ENCODE measurements around the gene SPIRE1.

Gene SPIRE1

DNA sequence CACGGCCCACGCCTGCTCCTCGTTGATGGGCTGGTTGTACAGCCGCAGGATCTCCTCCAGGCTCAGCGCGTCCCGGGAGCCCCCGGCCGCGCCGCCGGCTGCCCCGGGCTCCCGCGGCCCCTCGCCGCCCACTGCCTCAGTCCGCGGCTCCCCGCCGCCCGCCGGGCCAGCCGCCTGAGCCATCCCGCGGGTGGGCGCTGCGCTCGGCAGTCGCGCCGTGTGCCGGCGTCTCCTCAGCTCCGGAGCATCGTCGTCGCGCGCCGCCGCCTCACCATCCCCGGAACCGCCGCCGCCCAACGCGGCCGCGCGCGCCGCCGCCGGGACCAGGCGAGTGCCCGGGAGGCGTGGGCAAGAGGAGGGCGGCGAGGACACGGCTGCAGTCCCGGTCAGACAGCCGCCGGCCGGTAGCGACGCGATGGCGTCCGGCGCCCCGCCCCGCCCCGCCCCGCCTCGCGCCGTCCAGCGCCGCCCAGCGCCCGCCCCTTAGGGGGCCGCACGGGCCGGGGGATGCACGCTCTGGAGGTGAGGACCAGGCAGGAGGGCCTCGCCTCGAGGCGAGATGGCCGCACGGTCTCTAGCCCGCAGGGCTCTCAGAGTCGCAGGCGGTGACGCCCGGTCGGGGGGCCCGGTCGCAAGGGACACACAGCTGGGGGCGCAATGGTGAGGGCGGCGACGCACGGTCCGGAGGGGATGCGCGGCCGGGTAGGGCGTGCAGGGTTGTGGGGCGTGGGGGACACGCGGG is at the start of gene SPIRE1:
Gene SPIRE1 (minus strand): TSS at position 424 of the 742 bp plus-strand sequence. CDS start 241 bp downstream, at position 183.
- DNase-seq = peak in 54 of 56 donors; percentile 13 to 85 (median 62)

DNA sequence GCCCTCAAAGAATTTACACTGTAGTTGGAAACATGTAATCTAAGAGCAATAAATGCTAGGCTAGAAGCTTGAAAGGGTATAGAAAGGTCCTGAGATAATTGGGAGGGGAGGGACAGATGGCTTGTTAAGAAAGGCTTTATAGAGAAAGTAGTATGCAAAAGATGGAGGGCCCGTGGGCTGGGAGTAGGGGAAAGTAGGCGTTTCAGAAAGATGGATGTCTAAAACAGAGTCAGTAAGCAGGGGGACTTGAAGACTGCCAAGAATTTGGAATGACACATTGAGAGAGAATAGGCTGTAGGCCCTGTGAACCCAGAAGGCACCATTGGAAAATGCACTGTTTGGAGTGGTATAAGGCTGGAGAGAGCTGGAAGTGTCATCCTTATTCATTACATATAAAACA is 45.8 kb upstream of the SPIRE1 start:
- no peak for DNase-seq

DNA sequence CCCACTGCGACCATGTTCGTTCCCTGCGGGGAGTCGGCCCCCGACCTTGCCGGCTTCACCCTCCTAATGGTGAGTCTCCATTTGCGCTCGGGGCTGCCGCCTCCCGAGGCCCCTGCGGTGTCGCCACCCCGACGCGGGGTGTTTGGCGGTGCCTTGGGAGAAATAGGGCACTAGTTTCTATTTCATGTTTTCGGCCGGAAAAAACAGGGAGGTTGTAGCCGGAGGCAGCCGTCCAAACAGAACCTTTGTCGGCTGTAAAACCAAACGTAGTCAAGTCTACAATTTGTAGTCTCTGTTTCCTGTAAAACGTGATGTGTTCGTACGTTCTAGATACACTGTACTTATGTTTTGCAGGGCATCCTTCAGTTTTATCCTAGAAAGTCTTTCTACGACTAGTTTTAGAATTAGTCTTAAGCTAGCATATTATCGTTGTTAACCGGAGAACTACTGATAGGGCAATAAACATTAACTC is 45.2 kb upstream of the SPIRE1 start:
- DNase-seq = peak in 1 of 56 donors; percentile 76

DNA sequence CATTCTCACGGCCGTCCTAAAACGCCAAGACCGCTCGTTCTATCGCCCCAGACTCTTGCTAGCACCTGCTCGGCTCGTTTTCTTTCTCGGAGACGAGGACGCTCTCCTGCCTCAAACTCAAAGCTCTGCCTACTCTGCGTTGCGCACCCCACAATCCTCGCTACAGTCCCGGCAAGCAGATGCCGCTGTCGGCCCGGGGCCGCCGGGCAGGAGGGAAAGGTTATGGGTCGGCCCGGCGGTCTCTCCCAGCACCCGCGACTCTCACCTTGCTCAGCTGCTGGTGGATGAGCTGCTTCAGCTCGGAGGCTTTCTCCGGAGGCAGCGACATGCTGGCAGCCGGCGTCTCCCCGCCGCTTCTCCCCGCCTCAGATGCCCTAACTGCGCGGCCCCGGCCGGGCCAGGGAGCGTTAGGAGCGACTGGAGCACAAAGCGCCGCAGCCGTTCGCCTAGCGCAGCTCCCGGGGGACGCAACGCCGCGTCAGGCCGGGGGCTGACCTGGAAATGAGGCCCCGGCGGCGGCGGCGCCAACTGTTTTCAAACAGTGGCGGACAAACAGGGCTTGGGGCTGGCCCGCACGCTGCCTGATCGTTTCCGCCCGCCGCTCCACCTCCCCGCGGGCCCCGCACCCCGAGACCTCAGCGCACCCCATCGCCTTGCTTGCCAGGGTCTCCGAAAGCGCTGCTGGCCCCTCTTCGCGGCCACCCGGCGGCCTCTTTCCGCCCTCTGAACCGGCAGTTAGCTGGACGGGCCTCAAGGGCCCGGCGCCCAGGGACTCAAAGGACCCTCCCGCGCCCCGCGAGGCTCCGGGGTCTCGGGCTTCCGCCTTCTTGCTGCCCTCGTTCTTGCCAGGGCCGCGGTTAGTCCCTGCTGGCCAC is 44.6 kb upstream of the SPIRE1 start, which contains the start of the genes CEP76 and PSMG2:
Gene CEP76 (minus strand): TSS at position 503 of the 875 bp plus-strand sequence. CDS start 175 bp downstream, at position 328.
Gene PSMG2 (plus strand): TSS at position 822 of the 875 bp plus-strand sequence. CDS start 66 bp downstream, outside the sequence.
- peak; percentile 13 to 95 (median 82) for DNase-seq

DNA sequence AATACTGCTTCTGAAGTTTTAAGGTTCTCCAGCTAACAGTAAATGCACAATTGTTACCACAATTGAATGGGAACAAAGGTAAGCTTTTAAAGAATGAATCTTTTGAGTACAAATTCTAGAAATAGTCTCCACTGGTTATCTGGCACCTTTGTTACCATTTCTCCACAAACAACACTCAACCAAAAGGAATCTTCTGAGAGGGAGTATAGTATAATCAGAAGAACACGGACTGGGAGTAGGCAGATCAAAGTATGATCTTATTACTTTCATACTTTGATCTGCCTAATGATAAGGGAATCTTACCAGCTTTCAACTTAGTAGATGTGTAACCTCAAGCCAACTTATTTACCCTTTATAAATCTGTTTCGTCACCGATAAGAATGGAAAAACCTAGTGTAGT is 43.3 kb upstream of the SPIRE1 start:
- no peak for DNase-seq

DNA sequence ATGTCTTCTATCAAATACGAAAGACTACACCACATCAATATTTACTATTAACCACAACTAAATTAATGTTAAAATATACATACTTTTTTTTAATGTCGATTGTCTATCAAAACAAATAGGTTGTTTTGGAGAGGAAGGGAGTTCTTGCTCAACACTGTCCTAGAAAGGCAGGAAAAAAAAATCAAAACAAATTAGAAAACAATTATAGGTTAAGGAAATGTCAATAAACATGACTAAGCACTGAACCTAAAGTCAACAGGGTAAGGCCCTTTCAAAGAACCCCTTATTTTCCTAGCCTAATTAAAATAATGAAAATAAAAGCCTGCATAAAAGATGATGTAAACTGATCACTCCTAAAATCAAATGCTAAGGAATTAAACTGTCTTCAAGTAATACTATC is 41.8 kb upstream of the SPIRE1 start:
- no peak for DNase-seq

DNA sequence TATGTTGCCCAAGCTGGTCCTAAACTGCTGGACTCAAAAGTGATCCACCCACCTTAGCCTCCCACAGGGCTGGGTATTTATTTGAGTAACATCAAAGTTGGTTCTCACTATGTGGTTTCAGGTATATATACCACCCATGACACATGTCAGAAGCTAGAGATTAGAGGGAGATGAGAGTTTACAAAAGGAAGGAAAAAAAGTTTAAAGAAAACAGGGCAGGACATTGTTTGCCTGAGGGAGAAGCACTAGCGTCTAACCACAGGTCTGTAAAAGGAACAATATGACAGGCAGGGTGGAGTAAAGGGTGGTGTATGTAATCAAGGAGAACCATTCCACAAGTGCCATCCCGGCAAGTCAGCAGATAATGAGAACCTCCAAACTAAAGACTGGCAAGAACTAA is 36.1 kb upstream of the SPIRE1 start:
- no peak for DNase-seq

DNA sequence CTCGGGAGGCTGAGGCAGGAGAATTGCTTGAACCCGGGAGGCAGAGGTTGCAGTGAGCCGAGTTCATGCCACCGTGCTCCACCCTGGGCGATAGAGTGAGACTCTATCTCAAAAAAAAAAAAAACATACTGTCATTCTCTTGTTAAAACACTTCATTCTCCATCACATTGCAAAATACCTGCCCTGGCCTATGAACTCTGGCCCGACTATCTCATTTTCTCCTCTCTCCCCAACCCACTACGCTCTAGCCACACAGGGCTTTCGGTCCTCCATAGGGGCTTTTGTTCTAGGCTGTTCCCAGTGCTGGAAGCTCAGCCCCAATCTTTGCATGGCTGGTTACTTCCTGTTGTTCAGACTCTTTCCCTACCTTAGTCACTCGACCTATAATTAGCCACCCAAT is 34.3 kb upstream of the SPIRE1 start:
- DNase-seq = no peak

DNA sequence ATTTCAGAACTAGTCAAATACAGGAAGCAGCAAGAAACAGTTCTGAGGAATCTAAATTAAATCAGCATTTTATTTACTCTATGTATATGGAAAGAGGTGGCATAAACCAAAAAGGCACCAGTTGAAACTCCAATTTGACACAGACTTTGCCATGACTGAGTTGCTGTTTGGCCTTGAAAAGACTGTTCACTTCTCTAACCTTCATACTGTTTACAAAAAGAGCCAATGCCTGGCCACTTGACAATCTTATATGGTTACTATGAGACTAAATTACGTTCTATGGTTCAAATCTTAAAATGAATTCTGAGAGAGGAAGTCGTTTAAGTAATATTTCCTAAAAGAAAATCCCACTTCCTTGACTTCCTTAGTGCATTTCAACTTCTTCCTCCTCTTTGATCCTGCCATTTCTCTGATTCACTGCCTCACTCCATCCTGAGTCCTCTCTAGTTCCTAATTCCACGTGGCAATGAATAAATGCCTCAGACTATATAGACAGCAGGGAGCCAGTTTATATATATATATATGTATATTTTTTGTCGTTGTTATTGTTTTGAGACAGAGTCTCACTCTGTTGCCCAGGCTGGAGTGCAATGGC is 31.4 kb upstream of the SPIRE1 start:
- no peak for DNase-seq

DNA sequence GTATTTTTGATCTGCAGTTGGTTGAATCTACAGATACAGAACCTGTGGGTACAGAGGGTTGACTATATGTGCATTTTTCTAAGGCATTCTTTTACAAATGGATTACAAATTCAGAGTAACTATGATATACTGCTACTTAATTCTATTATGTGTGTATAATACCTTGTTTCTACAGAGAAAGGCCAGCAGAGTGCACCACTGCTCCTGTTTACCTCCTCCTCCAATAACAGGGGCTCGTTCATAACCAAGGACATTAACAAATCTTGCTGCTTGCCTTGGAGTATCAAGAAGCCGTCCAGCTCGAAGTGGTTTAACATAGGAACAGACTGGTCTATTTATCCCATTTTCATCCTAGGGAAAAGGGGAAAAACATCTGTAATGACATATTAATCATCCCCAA is 28.2 kb upstream of the SPIRE1 start:
- no peak for DNase-seq

DNA sequence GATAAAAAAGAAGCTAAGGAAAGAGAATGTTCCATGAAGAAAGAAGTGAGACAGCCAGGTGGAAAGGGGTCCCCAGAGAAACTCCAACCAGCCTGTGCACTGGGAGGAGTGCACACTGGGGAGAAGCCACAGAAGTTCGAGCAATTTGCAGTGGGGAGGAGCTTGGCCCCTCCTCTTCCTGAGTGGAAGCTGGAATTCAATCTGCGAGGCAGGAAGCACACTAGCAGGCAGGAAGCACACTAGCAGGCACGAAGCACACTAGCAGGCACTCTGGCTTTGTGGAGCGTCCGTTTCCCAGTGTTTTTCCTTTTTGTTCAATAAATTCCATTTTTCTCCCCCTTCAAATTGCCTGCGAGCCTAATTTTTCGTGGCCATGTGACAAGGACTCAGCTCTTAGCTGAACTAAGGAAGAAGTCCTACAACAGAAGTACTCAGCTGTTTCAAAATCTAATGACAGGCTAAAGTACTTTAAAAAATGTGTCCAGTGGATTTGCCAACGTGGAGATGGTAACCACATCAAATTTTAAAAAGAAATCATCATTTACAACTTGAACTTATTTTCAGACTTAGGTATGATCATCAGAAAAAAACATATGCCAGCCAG is 21.4 kb upstream of the SPIRE1 start:
- peak in 9 of 56 donors; percentile 3 to 18 (median 11) for DNase-seq

DNA sequence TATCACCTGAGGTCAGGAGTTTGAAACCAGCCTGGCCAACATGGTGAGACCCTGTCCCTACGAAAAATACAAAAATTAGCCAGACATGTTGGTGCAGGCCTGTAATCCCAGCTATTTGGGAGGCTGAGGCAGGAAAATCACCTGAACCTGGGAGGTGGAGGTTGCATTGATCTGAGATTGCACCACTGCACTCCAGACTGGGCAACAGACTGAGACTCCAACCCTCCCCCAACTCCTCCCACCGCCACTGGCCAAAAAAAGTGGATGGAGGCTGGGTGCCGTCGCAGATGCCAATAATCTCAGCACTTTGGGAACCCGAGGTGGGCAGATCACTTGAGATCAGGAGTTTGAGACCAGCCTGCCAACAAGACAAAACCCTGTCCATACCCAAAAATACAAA is 10.1 kb upstream of the SPIRE1 start:
- no peak for DNase-seq

DNA sequence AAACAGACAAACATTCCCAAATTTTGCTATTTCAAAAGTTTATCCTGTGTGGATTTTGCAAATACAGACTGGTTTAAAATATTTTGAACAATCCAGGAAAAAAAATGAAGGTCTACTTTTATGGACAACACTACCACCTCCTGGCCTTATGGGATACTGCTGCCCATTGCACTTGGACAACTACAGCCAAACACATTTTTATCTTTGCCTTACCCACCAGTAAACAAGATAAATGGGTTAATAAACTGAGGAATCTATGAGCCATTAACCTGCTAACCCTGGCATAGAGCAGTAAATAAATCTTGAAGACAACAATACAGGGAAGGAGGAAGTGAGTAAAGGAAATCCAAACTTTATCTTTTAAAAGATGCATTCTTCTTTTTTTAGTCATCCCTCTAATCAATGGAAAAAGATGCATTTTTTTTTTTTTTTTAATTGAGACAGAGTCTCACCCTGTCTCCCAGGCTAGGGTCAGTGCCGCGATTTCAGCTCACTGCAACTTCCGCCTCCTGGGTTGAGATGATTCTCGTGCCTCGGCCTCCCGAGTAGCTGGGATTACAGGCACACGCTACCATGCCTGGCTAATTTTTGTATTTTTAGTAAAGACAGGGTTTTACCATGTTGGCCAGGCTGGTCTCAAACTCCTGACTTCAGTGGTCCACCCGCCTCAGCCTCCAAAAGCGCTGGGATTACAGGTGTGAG is 2.1 kb upstream of the SPIRE1 start:
- DNase-seq = peak in 10 of 56 donors; percentile 1 to 47 (median 11)

DNA sequence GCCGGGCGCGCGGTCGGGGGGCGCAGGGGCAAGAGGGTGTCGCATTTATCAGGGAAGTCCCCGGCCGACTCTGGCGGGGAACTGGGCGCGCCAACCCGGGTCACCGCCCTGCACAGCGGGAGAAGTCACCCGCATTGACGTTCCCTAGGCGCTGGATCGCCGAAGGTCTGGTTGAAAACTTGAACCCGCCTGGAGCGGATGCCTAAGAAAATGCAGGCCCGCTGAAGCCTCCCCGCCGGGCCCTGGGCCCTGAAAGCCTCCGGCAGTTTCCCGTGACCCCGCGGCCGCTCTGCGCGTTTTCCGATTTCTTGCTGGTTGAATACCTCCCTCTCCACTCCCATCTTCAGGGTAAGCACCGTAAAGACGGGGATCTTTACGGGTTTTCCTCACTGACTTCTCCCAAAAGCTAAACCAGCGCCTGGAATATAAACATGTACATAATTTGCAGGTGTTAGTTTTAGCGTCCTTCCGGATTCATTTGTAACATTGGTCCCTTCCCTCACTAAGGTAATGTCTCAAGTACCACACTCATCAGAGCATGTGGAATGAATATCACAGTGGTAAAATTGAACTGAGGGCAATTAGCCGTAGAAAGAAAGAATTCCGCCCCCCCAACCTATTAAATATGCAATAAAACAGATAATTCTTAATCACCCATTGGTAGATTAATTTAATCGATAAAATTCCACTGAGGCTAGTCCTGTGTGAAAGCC is 675 bp upstream of the SPIRE1 start:
- peak in 32 of 56 donors; percentile 22 to 76 (median 56) for DNase-seq

DNA sequence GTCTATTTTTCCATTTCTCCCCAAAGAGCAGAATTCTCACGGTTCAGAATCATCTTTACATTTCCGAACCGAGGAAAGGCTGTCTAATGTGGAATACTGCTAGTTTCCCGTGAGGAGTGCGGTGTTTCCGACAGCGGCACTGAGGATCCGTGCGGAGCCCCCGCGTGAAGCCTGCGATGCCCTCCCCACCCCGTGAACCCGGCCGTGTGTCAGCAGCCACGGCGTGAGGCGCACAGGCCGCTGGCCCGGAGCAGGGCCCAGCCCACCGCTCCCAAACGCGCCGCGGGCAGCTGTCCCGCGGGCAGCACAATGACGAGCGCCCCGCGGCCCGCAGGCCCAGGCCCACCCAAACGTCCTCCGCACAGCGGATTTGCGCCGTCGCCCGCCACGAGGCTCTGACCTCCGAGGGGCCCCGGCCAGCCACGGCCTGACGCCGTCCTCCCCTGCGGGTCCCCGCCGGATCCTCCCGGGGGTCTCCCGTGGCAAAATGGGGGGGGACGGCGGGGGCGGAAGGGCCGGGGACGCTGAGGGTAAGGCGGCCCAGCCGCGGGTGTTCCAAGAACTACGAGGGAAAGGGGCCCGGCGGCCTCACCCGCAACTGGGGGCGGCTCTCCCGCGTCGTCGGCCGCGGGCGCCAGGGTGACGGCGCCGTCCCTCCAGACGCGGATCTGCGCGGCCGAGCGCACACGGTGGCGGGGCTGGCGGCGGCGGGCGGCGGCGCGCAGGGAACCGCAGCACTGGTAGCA is 796 bp downstream of the SPIRE1 start:
- peak in 33 of 56 donors; percentile 11 to 59 (median 39) for DNase-seq

DNA sequence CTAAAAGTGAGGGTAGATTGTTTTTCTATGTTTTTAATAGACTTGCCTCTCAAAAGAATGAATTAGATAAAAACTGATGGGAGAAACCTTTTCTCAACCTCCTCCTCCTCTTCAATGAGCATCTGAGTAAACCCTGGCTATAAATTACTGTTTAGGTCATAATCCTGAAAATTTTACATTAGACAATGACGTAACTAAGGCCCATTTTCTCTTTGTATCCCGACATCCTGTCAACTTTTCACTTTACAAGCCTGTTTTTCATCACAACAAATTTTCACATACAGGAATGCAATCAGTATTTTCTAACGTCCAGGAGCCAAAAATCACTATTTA is 1.3 kb downstream of the SPIRE1 start:
- DNase-seq = no peak

DNA sequence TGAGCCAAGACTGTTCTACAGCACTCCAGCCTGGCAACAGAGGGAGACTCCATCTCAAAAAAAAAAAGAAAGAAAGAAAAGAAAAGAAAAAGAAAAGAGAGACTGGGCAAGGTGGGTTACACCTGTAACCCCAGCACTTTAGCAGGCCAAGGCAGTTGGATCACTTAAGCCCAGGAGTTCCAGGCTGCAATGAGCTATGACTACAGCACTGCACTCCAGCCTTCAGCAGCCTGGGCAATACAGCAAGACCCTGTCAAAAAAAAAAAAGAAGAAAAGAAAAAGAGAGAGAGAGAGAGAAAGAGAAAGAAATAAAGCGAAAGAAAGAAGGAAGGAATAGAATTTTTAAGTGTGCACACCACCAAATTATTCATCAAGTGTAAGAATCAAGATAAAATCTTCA is 2.9 kb downstream of the SPIRE1 start:
- DNase-seq = no peak

DNA sequence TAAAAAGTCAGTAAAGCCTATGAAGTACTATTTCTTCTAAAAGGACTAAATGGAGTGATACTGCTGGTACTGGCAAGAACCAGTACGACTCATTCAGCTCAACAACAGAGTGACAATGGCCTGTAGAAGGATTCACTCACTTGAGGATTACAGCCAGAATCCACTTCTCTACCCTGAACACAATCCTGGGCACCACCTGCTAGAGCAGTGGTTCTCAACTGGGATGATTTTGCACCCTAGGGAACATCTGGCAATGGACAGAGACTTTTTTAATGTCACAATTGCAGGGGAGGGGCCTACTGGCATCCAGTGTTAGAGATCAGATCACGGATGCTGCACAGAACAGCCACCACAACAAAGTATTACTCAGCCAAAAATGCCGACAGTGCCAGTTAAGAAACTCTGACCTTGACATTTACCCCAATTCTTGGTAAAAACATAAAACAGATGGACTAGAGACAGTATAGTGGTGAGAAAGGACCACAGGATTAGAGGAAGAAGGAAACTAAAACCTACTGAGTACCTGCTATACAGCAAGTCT is 5.0 kb downstream of the SPIRE1 start:
- DNase-seq = no peak

DNA sequence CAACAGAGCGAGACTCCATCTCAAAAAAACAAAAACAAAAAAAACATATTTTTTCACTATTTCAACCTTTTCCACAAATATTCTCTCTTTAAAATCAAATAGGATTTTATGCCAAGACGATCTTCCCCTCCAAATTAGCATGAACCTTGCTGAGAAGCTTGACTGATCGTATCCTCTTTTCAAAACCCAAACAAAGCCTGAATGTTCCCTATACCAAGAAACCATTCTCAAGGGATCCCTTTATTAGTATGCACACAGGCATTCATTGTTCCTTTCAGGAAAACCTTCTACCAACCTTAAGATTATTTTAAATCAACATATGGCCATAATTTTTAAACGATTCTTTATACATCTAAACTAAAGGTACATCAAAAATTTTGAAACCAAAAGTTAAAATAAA is 6.3 kb downstream of the SPIRE1 start:
- no peak for DNase-seq

Measured in nucleus accumbens (tissue), 56 donors.